ENCODE data around the gene NUBPL.

DNA sequence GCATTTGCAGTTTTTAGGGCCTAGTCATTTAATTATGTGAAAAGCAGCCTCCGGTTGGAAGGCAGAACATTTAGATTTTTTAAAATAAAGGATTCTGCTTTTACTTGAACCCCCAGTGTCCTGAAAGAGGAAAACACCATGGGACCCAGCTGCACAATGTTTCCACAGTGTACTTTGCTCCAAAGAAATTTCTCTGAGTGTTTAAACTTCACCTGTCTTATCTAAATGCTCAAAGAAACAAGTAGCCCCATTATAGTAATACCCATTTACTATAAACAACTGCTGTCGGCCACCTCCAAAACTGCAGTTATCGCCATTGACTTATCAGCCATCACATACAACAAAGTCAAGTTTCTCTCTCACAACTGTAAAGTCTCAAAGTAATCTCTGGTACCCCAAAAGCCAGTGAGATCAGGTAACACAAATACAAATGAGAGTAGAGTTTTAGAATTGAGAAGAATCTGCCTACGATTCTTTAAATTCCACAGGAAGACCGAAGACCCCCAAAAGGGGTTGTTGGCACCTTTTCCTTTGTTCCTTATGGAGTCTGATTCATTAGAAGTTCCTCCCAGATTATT lies 205.2 kb downstream of the NUBPL start:
- TF ChIP-seq, protein P1, sequence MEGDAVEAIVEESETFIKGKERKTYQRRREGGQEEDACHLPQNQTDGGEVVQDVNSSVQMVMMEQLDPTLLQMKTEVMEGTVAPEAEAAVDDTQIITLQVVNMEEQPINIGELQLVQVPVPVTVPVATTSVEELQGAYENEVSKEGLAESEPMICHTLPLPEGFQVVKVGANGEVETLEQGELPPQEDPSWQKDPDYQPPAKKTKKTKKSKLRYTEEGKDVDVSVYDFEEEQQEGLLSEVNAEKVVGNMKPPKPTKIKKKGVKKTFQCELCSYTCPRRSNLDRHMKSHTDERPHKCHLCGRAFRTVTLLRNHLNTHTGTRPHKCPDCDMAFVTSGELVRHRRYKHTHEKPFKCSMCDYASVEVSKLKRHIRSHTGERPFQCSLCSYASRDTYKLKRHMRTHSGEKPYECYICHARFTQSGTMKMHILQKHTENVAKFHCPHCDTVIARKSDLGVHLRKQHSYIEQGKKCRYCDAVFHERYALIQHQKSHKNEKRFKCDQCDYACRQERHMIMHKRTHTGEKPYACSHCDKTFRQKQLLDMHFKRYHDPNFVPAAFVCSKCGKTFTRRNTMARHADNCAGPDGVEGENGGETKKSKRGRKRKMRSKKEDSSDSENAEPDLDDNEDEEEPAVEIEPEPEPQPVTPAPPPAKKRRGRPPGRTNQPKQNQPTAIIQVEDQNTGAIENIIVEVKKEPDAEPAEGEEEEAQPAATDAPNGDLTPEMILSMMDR (IDR thresholded peaks at IDR 0.05): no peak
- no peak for TF ChIP-seq POLR2A (IDR thresholded peaks at IDR 0.05)

Data from Peyer's patch (tissue), 4 donors.